HEK293T (cell line): Measurements from ENCODE around the gene CHST15.

Source experiments
- BHLHE40 ChIP-seq: fragments of 450-650 bp; IDR thresholded peaks from 2 replicates; pipeline ENCODE4 v1.6.1; 2016; ENCODE audit warnings: mild to moderate bottlenecking, moderate library complexity, borderline replicate concordance
- L3MBTL2 ChIP-seq: fragments of 450-650 bp; conservative IDR thresholded peaks from 2 replicates; pipeline ENCODE4 v1.6.1; 2016; ENCODE audit warnings: mild to moderate bottlenecking
- SP1 ChIP-seq: fragments of 450-650 bp; IDR thresholded peaks from 2 replicates; pipeline ENCODE4 v1.6.1; 2017
- TF ChIP-seq, protein P1 (sequence below): fragments of 450-650 bp; IDR thresholded peaks from 2 replicates; pipeline ENCODE4 v1.6.1; 2016

DNA sequence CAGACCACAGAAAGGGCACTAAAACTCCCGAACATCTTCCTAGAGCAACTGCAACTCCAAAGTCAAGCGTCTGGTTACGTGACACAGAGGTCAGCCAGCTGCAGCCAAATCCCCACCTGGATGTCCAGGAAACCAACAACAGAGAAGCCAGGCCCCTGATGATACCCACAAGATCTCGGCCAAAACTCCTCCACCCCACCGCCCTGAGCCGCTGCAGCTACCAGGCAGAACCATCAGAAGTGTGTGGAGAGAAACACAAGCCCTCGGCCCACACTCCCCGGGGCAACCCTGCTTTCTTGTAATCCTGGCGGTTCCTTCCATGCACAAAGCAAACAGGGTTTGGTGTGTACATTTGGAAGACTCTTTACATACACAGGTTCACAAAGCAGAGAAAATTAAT lies 8.7 kb downstream of the CHST15 start:
- TF ChIP-seq, protein P1, sequence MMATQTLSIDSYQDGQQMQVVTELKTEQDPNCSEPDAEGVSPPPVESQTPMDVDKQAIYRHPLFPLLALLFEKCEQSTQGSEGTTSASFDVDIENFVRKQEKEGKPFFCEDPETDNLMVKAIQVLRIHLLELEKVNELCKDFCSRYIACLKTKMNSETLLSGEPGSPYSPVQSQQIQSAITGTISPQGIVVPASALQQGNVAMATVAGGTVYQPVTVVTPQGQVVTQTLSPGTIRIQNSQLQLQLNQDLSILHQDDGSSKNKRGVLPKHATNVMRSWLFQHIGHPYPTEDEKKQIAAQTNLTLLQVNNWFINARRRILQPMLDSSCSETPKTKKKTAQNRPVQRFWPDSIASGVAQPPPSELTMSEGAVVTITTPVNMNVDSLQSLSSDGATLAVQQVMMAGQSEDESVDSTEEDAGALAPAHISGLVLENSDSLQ = no peak
- TF ChIP-seq BHLHE40 (no peak), SP1 (no peak), L3MBTL2 (no peak)
